ENCODE measurements around the gene CLP1. TPM values are rescaled to one million over a fixed set of nuclear protein-coding genes. Genes with fewer than 3 reads are reported as not detected.

CLP1 gene
- polyA plus RNA-seq, 1 of the 3 experiments (the other 2 are of a cell fraction): 18.1 TPM

DNA sequence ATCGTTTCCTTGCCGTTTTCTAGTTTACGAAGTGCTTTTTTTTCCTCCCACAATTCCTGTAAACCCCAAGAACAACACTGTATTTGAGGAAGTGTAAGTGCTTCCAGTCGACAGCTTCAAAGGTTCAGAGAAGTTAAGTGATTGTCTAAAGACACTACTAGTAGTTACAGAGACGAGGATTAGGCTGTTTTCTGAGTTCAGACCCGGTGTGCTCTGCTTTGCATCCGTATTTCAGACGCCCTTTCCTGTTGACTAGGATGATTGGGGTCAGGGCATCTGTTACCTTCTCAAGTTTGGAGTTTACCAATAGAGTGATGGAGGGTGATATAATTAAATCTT is 430 bp downstream of the CLP1 start:
- peak overlapping the region; percentile 37; the same call in 1 of the 2 replicates for H2AFZ ChIP-seq (ENCODE audit: low read depth)
- peak overlapping the region; percentile 71 for H3K9ac ChIP-seq
- H3K27me3 ChIP-seq (ENCODE audit: insufficient read depth): no peaks in the 10 kb centered on the region
- H3K36me3 ChIP-seq (replicated peaks in 1 of 2; ENCODE audit: control insufficient read depth in 1 of 2, insufficient read depth in 2 of 2, low read length in 1 of 2): peaks cover 24 to 27% of the 10 kb centered on the region in 2 experiments
- no peak for DNase-seq
- CTCF ChIA-PET: interaction anchor here (1.1 to 2.7 kb wide), 4 partner anchors 9 to 200 kb away, joined by 3 to 14 read pairs (median 6); partner anchors contain the start of gene UBE2L6
- H3F3A ChIP-seq (replicated peaks; ENCODE audit: insufficient read depth): peaks cover 15% of the 10 kb centered on the region
- 0% methylated on average over 8 of the region's 8 CpGs for WGBS (ENCODE audit: low lambda C conversion rate)
- H3K4me1 ChIP-seq (ENCODE audit: control insufficient read depth in 1 of 2, insufficient read depth in 2 of 2, low read depth in 1 of 2, low read length in 1 of 2): peaks cover 0 to 2% of the 10 kb centered on the region in 2 experiments; a peak in 2 of 4 replicates
- POLR2A ChIA-PET: no interaction called here
- H3K9me2 ChIP-seq: no peaks in the 10 kb centered on the region
- no peaks in the 10 kb centered on the region for H3K9me3 ChIP-seq
- peaks cover 36% of the 10 kb centered on the region for H3K79me2 ChIP-seq (ENCODE audit: insufficient read depth)
- H3K4me2 ChIP-seq: peak overlapping the region; percentile 75
- peak overlapping the region; percentile 25 to 26; a peak in 2 of 4 replicates for H3K27ac ChIP-seq (ENCODE audit: low read depth in 2 of 2, low read length in 1 of 2)
- no peaks in the 10 kb centered on the region for H4K20me1 ChIP-seq (ENCODE audit: insufficient read depth)
- H3K4me3 ChIP-seq (ENCODE audit: low read depth in 2 of 2, low read length in 1 of 2): peak overlapping the region; percentile 71 to 85
- TF ChIP-seq, protein P1, sequence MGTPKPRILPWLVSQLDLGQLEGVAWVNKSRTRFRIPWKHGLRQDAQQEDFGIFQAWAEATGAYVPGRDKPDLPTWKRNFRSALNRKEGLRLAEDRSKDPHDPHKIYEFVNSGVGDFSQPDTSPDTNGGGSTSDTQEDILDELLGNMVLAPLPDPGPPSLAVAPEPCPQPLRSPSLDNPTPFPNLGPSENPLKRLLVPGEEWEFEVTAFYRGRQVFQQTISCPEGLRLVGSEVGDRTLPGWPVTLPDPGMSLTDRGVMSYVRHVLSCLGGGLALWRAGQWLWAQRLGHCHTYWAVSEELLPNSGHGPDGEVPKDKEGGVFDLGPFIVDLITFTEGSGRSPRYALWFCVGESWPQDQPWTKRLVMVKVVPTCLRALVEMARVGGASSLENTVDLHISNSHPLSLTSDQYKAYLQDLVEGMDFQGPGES (IDR thresholded peaks at IDR 0.05; ENCODE audit: low read depth, low read length): no peak
- TF ChIP-seq SIN3A (IDR thresholded peaks at IDR 0.05; ENCODE audit: borderline replicate concordance, low read depth, low read length): no peak
- TF ChIP-seq FOSL2 (IDR thresholded peaks at IDR 0.05; ENCODE audit: borderline replicate concordance, low read depth): no peak
- TF ChIP-seq, protein P2, sequence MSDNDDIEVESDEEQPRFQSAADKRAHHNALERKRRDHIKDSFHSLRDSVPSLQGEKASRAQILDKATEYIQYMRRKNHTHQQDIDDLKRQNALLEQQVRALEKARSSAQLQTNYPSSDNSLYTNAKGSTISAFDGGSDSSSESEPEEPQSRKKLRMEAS (IDR thresholded peaks at IDR 0.05; ENCODE audit: low read depth): no peak
- no peak for TF ChIP-seq TEAD4 (IDR thresholded peaks at IDR 0.05; ENCODE audit: borderline replicate concordance, insufficient read depth)
- TF ChIP-seq TAF1 (IDR thresholded peaks at IDR 0.05; ENCODE audit: borderline replicate concordance, low read depth, low read length): no peak
- no peak for TF ChIP-seq MXI1 (IDR thresholded peaks at IDR 0.05; ENCODE audit: low read depth, low read length)
- no peak for TF ChIP-seq POLR2AphosphoS5 (IDR thresholded peaks at IDR 0.05; ENCODE audit: low read depth, low read length)
- TF ChIP-seq RCOR1 (IDR thresholded peaks at IDR 0.05; ENCODE audit: low read length): no peak
- TF ChIP-seq, protein P3, sequence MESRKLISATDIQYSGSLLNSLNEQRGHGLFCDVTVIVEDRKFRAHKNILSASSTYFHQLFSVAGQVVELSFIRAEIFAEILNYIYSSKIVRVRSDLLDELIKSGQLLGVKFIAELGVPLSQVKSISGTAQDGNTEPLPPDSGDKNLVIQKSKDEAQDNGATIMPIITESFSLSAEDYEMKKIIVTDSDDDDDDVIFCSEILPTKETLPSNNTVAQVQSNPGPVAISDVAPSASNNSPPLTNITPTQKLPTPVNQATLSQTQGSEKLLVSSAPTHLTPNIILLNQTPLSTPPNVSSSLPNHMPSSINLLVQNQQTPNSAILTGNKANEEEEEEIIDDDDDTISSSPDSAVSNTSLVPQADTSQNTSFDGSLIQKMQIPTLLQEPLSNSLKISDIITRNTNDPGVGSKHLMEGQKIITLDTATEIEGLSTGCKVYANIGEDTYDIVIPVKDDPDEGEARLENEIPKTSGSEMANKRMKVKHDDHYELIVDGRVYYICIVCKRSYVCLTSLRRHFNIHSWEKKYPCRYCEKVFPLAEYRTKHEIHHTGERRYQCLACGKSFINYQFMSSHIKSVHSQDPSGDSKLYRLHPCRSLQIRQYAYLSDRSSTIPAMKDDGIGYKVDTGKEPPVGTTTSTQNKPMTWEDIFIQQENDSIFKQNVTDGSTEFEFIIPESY (IDR thresholded peaks at IDR 0.05; ENCODE audit: borderline replicate concordance, low read depth): no peak
- TF ChIP-seq FOXJ3 (CRISPR knock-in tag; IDR thresholded peaks at IDR 0.05): no peak
- no peak for TF ChIP-seq GABPA (IDR thresholded peaks at IDR 0.05; ENCODE audit: low read depth)
- TF ChIP-seq RAD21 (IDR thresholded peaks at IDR 0.05; ENCODE audit: low read length): no peak
- TF ChIP-seq, protein P4, sequence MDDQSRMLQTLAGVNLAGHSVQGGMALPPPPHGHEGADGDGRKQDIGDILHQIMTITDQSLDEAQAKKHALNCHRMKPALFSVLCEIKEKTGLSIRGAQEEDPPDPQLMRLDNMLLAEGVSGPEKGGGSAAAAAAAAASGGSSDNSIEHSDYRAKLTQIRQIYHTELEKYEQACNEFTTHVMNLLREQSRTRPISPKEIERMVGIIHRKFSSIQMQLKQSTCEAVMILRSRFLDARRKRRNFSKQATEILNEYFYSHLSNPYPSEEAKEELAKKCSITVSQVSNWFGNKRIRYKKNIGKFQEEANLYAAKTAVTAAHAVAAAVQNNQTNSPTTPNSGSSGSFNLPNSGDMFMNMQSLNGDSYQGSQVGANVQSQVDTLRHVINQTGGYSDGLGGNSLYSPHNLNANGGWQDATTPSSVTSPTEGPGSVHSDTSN (IDR thresholded peaks at IDR 0.05): no peak
- no peak for TF ChIP-seq NRF1 (IDR thresholded peaks at IDR 0.05; ENCODE audit: low read depth, low read length)
- TF ChIP-seq, protein P5, sequence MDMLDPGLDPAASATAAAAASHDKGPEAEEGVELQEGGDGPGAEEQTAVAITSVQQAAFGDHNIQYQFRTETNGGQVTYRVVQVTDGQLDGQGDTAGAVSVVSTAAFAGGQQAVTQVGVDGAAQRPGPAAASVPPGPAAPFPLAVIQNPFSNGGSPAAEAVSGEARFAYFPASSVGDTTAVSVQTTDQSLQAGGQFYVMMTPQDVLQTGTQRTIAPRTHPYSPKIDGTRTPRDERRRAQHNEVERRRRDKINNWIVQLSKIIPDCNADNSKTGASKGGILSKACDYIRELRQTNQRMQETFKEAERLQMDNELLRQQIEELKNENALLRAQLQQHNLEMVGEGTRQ (IDR thresholded peaks at IDR 0.05; ENCODE audit: borderline replicate concordance, low read depth, low read length): no peak
- no peak for TF ChIP-seq EZH2phosphoT487 (IDR thresholded peaks at IDR 0.05; ENCODE audit: borderline replicate concordance, low read depth)
- TF ChIP-seq SMC3 (IDR thresholded peaks at IDR 0.05; ENCODE audit: low read depth, low read length): no peak
